Hippocampal formation (tissue), 2 donors: ENCODE results near the gene ERLEC1.
A peak's percentile ranks its signal among the peaks of the same experiment; 100 is the strongest.
"Not testable (repeated sequence)": the region's sequence is repeated elsewhere in the genome, so short reads cannot be mapped to it uniquely, and the experiment has no call there.

ENCODE experiments used
- DNase-seq, 2 donors: peaks; one replicate each; lab custom pipeline; 2025; lab: John Stamatoyannopoulos, UW

The ERLEC1 gene

GRCh38 chr2:53829980-53830290, 43.1 kb downstream of the ERLEC1 start:
- not testable (repeated sequence) for DNase-seq

- no peak for DNase-seq
These were observed 53.7 kb downstream of the ERLEC1 start for GRCh38 chr2:53840580-53840979.

GRCh38 chr2:53841651-53842050, 54.8 kb downstream of the ERLEC1 start:
- DNase-seq, result not testable (repeated sequence)

- DNase-seq, result no peak
These were observed 56.0 kb downstream of the ERLEC1 start for GRCh38 chr2:53842891-53843290.

- DNase-seq, result no peak
These were observed 56.8 kb downstream of the ERLEC1 start for GRCh38 chr2:53843595-53843994.

GRCh38 chr2:53848062-53848461, 61.2 kb downstream of the ERLEC1 start:
- DNase-seq, result no peak

GRCh38 chr2:53851052-53851757, 64.4 kb downstream of the ERLEC1 start:
- DNase-seq, result not testable (repeated sequence)

- DNase-seq, result no peak
These were observed 65.7 kb downstream of the ERLEC1 start for GRCh38 chr2:53852532-53852931.

GRCh38 chr2:53854678-53855077, 67.8 kb downstream of the ERLEC1 start:
- DNase-seq, result no peak

GRCh38 chr2:53856272-53856671, 69.4 kb downstream of the ERLEC1 start:
- no peak for DNase-seq

GRCh38 chr2:53859206-53860181, 72.7 kb downstream of the ERLEC1 start, which contains the start of gene GPR75:
GPR75 (minus strand) TSS chr2:53859967; CDS start chr2:53854756, 5,211 bp downstream.
- peak; percentile 29 to 67 for DNase-seq

- DNase-seq, result no peak
These were observed 75.0 kb downstream of the ERLEC1 start for GRCh38 chr2:53861824-53862223.

GRCh38 chr2:53863538-53864227, 76.8 kb downstream of the ERLEC1 start:
- DNase-seq, result no peak

GRCh38 chr2:53865264-53865663, 78.4 kb downstream of the ERLEC1 start:
- DNase-seq, result no peak

GRCh38 chr2:53865962-53866361, 79.1 kb downstream of the ERLEC1 start:
- DNase-seq, result no peak

- no peak for DNase-seq
These were observed 80.3 kb downstream of the ERLEC1 start for GRCh38 chr2:53867169-53867568.

- DNase-seq, result no peak
These were observed 80.9 kb downstream of the ERLEC1 start for GRCh38 chr2:53867773-53868172.
